H1 (cell line): ENCODE measurements around the gene CBR4. TPM values are rescaled to one million over a fixed set of nuclear protein-coding genes. Genes with fewer than 3 reads are reported as not detected.

ENCODE experiments used
- CTCF ChIA-PET: fragments of 300-600 bp; sonication (Branson Sonifier 250); formaldehyde crosslinking; loops from one replicate; lab custom pipeline; 2021; ENCODE audit not compliant: partially characterized antibody; lab: Charles Lee
- POLR2A ChIA-PET: fragments of 300-600 bp; sonication (Branson Sonifier 250); formaldehyde crosslinking; loops from one replicate; lab custom pipeline; 2021; ENCODE audit warnings: inconsistent platforms; ENCODE audit not compliant: partially characterized antibody; lab: Charles Lee
- DNase-seq, 2 experiments: peaks; one replicate each; pipeline versions ENCODE4 v3.0.0 to v3.0.0-alpha.2; 2010 to 2022; ENCODE audit warnings: low spot score in 2 of 2, low read depth in 1 of 2, mixed read lengths in 1 of 2
- FAIRE-seq: peaks from 2 replicates; lab custom pipeline; 2011; peaks lifted over from hg19 to GRCh38; lab: Jason Lieb, UNC
- H2AFZ ChIP-seq: 2 replicates; pipeline ENCODE4 v1.8.1; 2012; ENCODE audit warnings: low read length, inconsistent platforms
- H2AK5ac ChIP-seq: 2 replicates; pipeline ENCODE4 v1.6.1; 2013; ENCODE audit warnings: low read depth, low read length
- H2BK120ac ChIP-seq: replicated peaks from 2 replicates; pipeline ENCODE3; 2013; ENCODE audit warnings: low read depth, low read length, inconsistent platforms
- H2BK12ac ChIP-seq: 2 replicates; pipeline ENCODE4 v1.6.1; 2013; ENCODE audit warnings: low read depth, low read length
- H2BK15ac ChIP-seq: 2 replicates; pipeline ENCODE4 v1.6.1; 2013; ENCODE audit warnings: low read length
- H2BK20ac ChIP-seq: 2 replicates; pipeline ENCODE4 v1.6.1; 2013; ENCODE audit warnings: low read length
- H2BK5ac ChIP-seq: 2 replicates; pipeline ENCODE4 v1.6.1; 2013; ENCODE audit warnings: low read depth, low read length
- H3K14ac ChIP-seq: 2 replicates; pipeline ENCODE4 v1.6.1; 2013; ENCODE audit warnings: inconsistent platforms; ENCODE audit not compliant: insufficient read length
- H3K18ac ChIP-seq: 2 replicates; pipeline ENCODE4 v1.6.1; 2013; ENCODE audit warnings: low read length; ENCODE audit errors: extremely low read depth
- H3K23ac ChIP-seq: 2 replicates; pipeline ENCODE4 v1.6.1; 2013; ENCODE audit warnings: inconsistent platforms; ENCODE audit not compliant: insufficient read length
- H3K23me2 ChIP-seq: 2 replicates; pipeline ENCODE4 v1.6.1; 2013; ENCODE audit warnings: low read depth, low read length
- H3K27ac ChIP-seq: 2 replicates; pipeline ENCODE4 v1.6.1; 2011; ENCODE audit warnings: low read depth, low read length, inconsistent platforms
- H3K27me3 ChIP-seq, 4 experiments: replicated peaks in 1 of 4; 1 replicate in 1 of 4; 2 replicates in 3 of 4; pipeline versions ENCODE4 v1.6.1 to v1.8.1; 2011 to 2013; ENCODE audit warnings: low read length in 3 of 4, mild to moderate bottlenecking in 3 of 4, inconsistent platforms in 2 of 4, mixed read lengths in 2 of 4, moderate library complexity in 1 of 4; ENCODE audit not compliant: control insufficient read depth in 3 of 4, insufficient read depth in 3 of 4; ENCODE audit errors: extremely low read depth in 1 of 4
- H3K36me3 ChIP-seq, 4 experiments: 2 replicates each; pipeline versions ENCODE4 v1.6.1 to v1.8.1; 2011 to 2013; ENCODE audit warnings: mild to moderate bottlenecking in 4 of 4, low read length in 3 of 4, moderate library complexity in 2 of 4, control low read depth in 1 of 4, inconsistent platforms in 1 of 4; ENCODE audit not compliant: insufficient read depth in 4 of 4, control insufficient read depth in 2 of 4
- H3K4ac ChIP-seq: replicated peaks from 2 replicates; pipeline ENCODE3; 2013; ENCODE audit warnings: low read length, low read depth, mixed read lengths, inconsistent platforms; ENCODE audit not compliant: insufficient read length
- H3K4me1 ChIP-seq, 4 experiments: replicated peaks in 1 of 4; 1 replicate in 1 of 4; 2 replicates in 3 of 4; pipeline versions ENCODE4 v1.6.1 to v1.8.1; 2011 to 2013; ENCODE audit warnings: low read length in 3 of 4, inconsistent platforms in 2 of 4, mixed read lengths in 1 of 4; ENCODE audit not compliant: insufficient read depth in 4 of 4, control insufficient read depth in 3 of 4
- H3K4me2 ChIP-seq, 2 experiments: 2 replicates each; pipeline versions ENCODE4 v1.6.1 to v1.8.1; 2011 to 2013; ENCODE audit warnings: low read depth in 2 of 2, low read length in 2 of 2, control low read depth in 1 of 2, inconsistent platforms in 1 of 2, mild to moderate bottlenecking in 1 of 2; ENCODE audit not compliant: insufficient read depth in 1 of 2
- H3K4me3 ChIP-seq, 4 experiments: fragments of 200-600, 300-600 bp in 1 of 4; sonication (generic), shearing (Covaris generic), sonication (Bioruptor Twin) in 1 of 4; 2 replicates each; pipeline versions ENCODE4 v1.5.1 to v1.8.1; 2011 to 2016; ENCODE audit warnings: low read length in 4 of 4, low read depth in 3 of 4, control low read depth in 2 of 4, inconsistent platforms in 2 of 4, mild to moderate bottlenecking in 2 of 4, mixed read lengths in 1 of 4, moderate library complexity in 1 of 4; ENCODE audit not compliant: insufficient read depth in 2 of 4; ENCODE audit errors: extremely low read depth in 1 of 4
- H3K56ac ChIP-seq: replicated peaks from 2 replicates; pipeline ENCODE3; 2013; ENCODE audit warnings: low read depth, mild to moderate bottlenecking, mixed read lengths, low read length, inconsistent platforms; ENCODE audit not compliant: insufficient read length
- H3K79me1 ChIP-seq: 2 replicates; pipeline ENCODE4 v1.6.1; 2013; ENCODE audit warnings: low read depth, low read length, control low read depth
- H3K79me2 ChIP-seq, 2 experiments: 2 replicates each; pipeline versions ENCODE4 v1.6.1 to v1.8.1; 2012 to 2013; ENCODE audit warnings: low read length in 2 of 2, mild to moderate bottlenecking in 2 of 2, inconsistent platforms in 1 of 2; ENCODE audit not compliant: insufficient read depth in 2 of 2, control insufficient read depth in 1 of 2
- H3K9ac ChIP-seq, 4 experiments: replicated peaks in 1 of 4; 1 replicate in 1 of 4; 2 replicates in 3 of 4; pipeline versions ENCODE4 v1.6.1 to v1.8.1; 2011 to 2013; ENCODE audit warnings: low read depth in 3 of 4, low read length in 3 of 4, control low read depth in 2 of 4, mild to moderate bottlenecking in 2 of 4, moderate library complexity in 2 of 4, inconsistent platforms in 1 of 4; ENCODE audit errors: extremely low read depth in 1 of 4
- H3K9me3 ChIP-seq, 2 experiments: 2 replicates each; pipeline versions ENCODE4 v1.6.1 to v1.8.1; 2012 to 2013; ENCODE audit warnings: mild to moderate bottlenecking in 2 of 2, moderate library complexity in 2 of 2, control low read depth in 1 of 2, inconsistent platforms in 1 of 2, low read depth in 1 of 2, low read length in 1 of 2, mixed read lengths in 1 of 2; ENCODE audit not compliant: insufficient read depth in 2 of 2
- H4K20me1 ChIP-seq, 2 experiments: replicated peaks in 1 of 2; 2 replicates each; pipeline versions ENCODE3 to v1.8.1; 2011 to 2013; ENCODE audit warnings: inconsistent platforms in 2 of 2, low read length in 2 of 2, mild to moderate bottlenecking in 1 of 2; ENCODE audit not compliant: insufficient read depth in 2 of 2, control insufficient read depth in 1 of 2
- H4K5ac ChIP-seq: 2 replicates; pipeline ENCODE4 v1.6.1; 2013; ENCODE audit warnings: low read length, low read depth, mixed read lengths, inconsistent platforms; ENCODE audit not compliant: insufficient read length
- H4K8ac ChIP-seq: 2 replicates; pipeline ENCODE4 v1.8.0; 2013; ENCODE audit warnings: mild to moderate bottlenecking, moderate library complexity, low read length, inconsistent platforms; ENCODE audit not compliant: insufficient read depth; ENCODE audit errors: extremely low read depth
- H4K91ac ChIP-seq: replicated peaks from 2 replicates; pipeline ENCODE3; 2013; ENCODE audit warnings: low read length, mixed read lengths, inconsistent platforms; ENCODE audit not compliant: insufficient read length
- BCL11A ChIP-seq, 2 experiments: IDR thresholded peaks; one replicate each; pipeline ENCODE4 v1.6.1; 2011; ENCODE audit warnings: low read depth in 2 of 2, low read length in 2 of 2, mild to moderate bottlenecking in 2 of 2
- CEBPB ChIP-seq: IDR thresholded peaks from 2 replicates; pipeline ENCODE4 v1.6.1; 2012; ENCODE audit warnings: low read depth, low read length
- FOSL1 ChIP-seq: IDR thresholded peaks from 2 replicates; pipeline ENCODE4 v1.6.1; 2011; ENCODE audit warnings: mild to moderate bottlenecking, low read depth, low read length, moderate library complexity; ENCODE audit not compliant: insufficient read depth
- GTF2F1 ChIP-seq: IDR thresholded peaks from 2 replicates; pipeline ENCODE4 v1.6.1; 2012; ENCODE audit warnings: low read depth, low read length, improper control_type of control experiment, borderline replicate concordance
- KDM5A ChIP-seq: fragments of 200-600 bp; IDR thresholded peaks from 2 replicates; pipeline ENCODE4 v1.7.1; 2012; ENCODE audit warnings: mild to moderate bottlenecking, low read length, inconsistent platforms, mixed read lengths
- NRF1 ChIP-seq: IDR thresholded peaks from 2 replicates; pipeline ENCODE4 v1.6.1; 2011; ENCODE audit warnings: mild to moderate bottlenecking, low read depth, low read length, improper control_type of control experiment
- RAD21 ChIP-seq, 2 experiments: IDR thresholded peaks in 1 of 2; conservative IDR thresholded peaks in 1 of 2; 2 replicates each; pipeline ENCODE4 v1.6.1; 2011; ENCODE audit warnings: low read depth in 2 of 2, low read length in 2 of 2, improper control_type of control experiment in 1 of 2, inconsistent platforms in 1 of 2, mild to moderate bottlenecking in 1 of 2, moderate library complexity in 1 of 2
- RXRA ChIP-seq: IDR thresholded peaks from 2 replicates; pipeline ENCODE4 v1.6.1; 2011; ENCODE audit warnings: low read depth, mild to moderate bottlenecking, low read length, moderate library complexity; ENCODE audit not compliant: insufficient read depth
- SAP30 ChIP-seq: fragments of 300-600 bp; sonication (generic); IDR thresholded peaks from 2 replicates; pipeline ENCODE4 v1.7.1; 2012; ENCODE audit warnings: low read length, moderate library complexity, mild to moderate bottlenecking, inconsistent platforms; ENCODE audit not compliant: insufficient read depth, insufficient replicate concordance
- SIRT6 ChIP-seq: IDR thresholded peaks from one replicate; pipeline ENCODE4 v1.7.1; 2012; ENCODE audit warnings: low read length, inconsistent platforms
- SP1 ChIP-seq: IDR thresholded peaks from 2 replicates; pipeline ENCODE4 v1.6.1; 2011; ENCODE audit warnings: low read depth, low read length
- SP4 ChIP-seq: IDR thresholded peaks from 2 replicates; pipeline ENCODE4 v1.6.1; 2012; ENCODE audit warnings: low read length, inconsistent platforms
- TEAD4 ChIP-seq: IDR thresholded peaks from 2 replicates; pipeline ENCODE4 v1.6.1; 2012; ENCODE audit warnings: low read depth, low read length, inconsistent platforms, mixed read lengths
- YY1 ChIP-seq: IDR thresholded peaks from 2 replicates; pipeline ENCODE4 v1.6.1; 2011; ENCODE audit warnings: low read depth, mild to moderate bottlenecking, low read length
- WGBS, 2 experiments: shearing (Covaris generic) in 1 of 2; methylation state at CpG; one replicate each; pipeline versions ENCODE4 v1.1.6 to v1.1.7; 2013 to 2015; ENCODE audit warnings: low lambda C conversion rate in 2 of 2, mixed read lengths in 2 of 2, inconsistent platforms in 1 of 2, low coverage in 1 of 2, missing lambda C conversion rate in 1 of 2; ENCODE audit not compliant: insufficient replicate concordance in 2 of 2, insufficient coverage in 1 of 2, insufficient read length in 1 of 2; ENCODE audit errors: extremely low coverage in 1 of 2, missing lambda C conversion rate in 1 of 2; 5-methylcytosine and 5-hydroxymethylcytosine counted together
- polyA plus RNA-seq, 7 experiments: library from polyadenylated mRNA; depleted of rRNA in 3 of 7; stranded (reverse) in 5 of 7; unstranded in 2 of 7; fragments of >200 nt in 5 of 7; fragments of 200-250 nt in 2 of 7; gene quantifications; 1 replicate in 5 of 7; 2 replicates in 1 of 7; 4 replicates in 1 of 7; pipeline versions ENCODE4 v1.2.1 to v1.2.3, GENCODE V29; 2011 to 2013; ENCODE audit warnings: missing spikeins in 2 of 7, mixed read lengths in 2 of 7
- total RNA-seq: library from RNA; stranded (reverse); fragmentation: NEBNext Ultra II Directional; extraction: Animal tissue kit (Norgen Biotek cat#: 25700); gene quantifications from 2 replicates; pipeline ENCODE4 v1.2.1, GENCODE V29; 2021
- TF ChIP-seq, protein P1 (sequence below): IDR thresholded peaks from 2 replicates; pipeline ENCODE4 v1.6.1; 2012; ENCODE audit warnings: inconsistent platforms

Gene CBR4
- total and polyA plus RNA-seq, 2 of the 8 experiments (the other 6 are each of a cell fraction or from before 2014, with no cell fraction given): 8.6 to 29.5 TPM

DNA sequence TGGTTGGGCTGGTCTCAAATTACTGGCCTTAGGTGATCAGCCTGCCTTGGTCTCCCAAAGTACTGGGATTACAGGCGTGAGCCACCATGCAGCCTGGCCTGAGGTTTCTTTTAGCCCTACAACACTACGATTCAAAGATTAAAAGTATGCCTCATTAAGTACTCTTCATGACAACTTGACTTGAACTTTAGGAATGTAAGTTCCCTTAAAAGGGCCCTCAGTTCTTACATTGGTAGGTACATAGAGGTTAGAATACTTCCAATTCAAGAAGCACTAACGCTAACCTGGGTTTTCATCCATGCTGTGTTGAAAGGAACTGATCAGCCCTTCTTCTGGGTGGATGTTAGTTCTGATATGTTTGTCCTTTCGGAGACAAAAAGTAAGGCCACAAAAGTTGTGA is 15.1 kb downstream of the CBR4 start:
- Histone ChIP-seq H3K27me3 (no peaks in the 10 kb centered on the region), H3K14ac (no peak overlapping the region), H3K4me2 (no peak overlapping the region), H3K23ac (no peak overlapping the region), H2AFZ (no peak overlapping the region), H2BK15ac (no peak overlapping the region), H2BK12ac (no peak overlapping the region), H3K4me3 (no peak overlapping the region), H4K20me1 (peaks cover 1 to 2% of the 10 kb centered on the region in 2 experiments), H4K91ac (no peak overlapping the region), H3K79me2 (no peaks in the 10 kb centered on the region; a peak in 1 of 4 replicates), H3K36me3 (peaks cover 0 to 44% (median 7%) of the 10 kb centered on the region in 4 experiments; a peak in 5 of 8 replicates), H4K5ac (no peak overlapping the region), H2BK20ac (no peak overlapping the region), H3K18ac (no peak overlapping the region), H3K27ac (no peak overlapping the region), H3K4me1 (no peaks in the 10 kb centered on the region), H2BK5ac (no peak overlapping the region), H3K79me1 (peaks cover 2% of the 10 kb centered on the region; the same call in 1 of the 2 replicates), H3K9ac (no peak overlapping the region), H2AK5ac (no peak overlapping the region), H3K56ac (no peak overlapping the region), H3K23me2 (no peaks in the 10 kb centered on the region), H4K8ac (no peak overlapping the region), H3K4ac (no peak overlapping the region), H3K9me3 (no peaks in the 10 kb centered on the region), H2BK120ac (no peak overlapping the region)
- DNase-seq (no peak), FAIRE-seq (no peak)
- CTCF ChIA-PET: interaction anchor here (1.3 kb wide), 1 partner anchor 9 kb away, joined by 5 read pairs; no protein-coding TSS in a partner anchor
- 88% methylated on average over 4 of the region's 4 CpGs; no CpG with 5 or more reads in 1 of the 2 experiments for WGBS, 2 experiments
- POLR2A ChIA-PET: no interaction called here
- TF ChIP-seq KDM5A (no peak), NRF1 (no peak), RAD21 (IDR thresholded peaks at IDR 0.05 in 1 of 2, conservative IDR thresholded peaks at IDR 0.05 in 1 of 2; ENCODE audit: low read depth in 2 of 2, low read length in 2 of 2) (no peak), RXRA (no peak), YY1 (no peak), SP1 (no peak), CEBPB (no peak), BCL11A (IDR thresholded peaks at IDR 0.05; ENCODE audit: low read depth in 2 of 2, low read length in 2 of 2) (no peak), GTF2F1 (no peak), SAP30 (no peak), SIRT6 (no peak), SP4 (no peak), FOSL1 (no peak), TEAD4 (no peak)
- TF ChIP-seq, protein P1, sequence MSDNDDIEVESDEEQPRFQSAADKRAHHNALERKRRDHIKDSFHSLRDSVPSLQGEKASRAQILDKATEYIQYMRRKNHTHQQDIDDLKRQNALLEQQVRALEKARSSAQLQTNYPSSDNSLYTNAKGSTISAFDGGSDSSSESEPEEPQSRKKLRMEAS: no peak
